ENCODE results near the gene CDC42EP5.

Gene CDC42EP5

GRCh38 chr19:54431255-54431838 is 41.7 kb downstream of the CDC42EP5 start:
- WGBS, 2 experiments (ENCODE audit: insufficient coverage in 2 of 2): 84 to 100% methylated on average over 3 to 10 of the region's 11 CpGs
- Histone ChIP-seq H3K36me3 (ENCODE audit: control insufficient read depth, insufficient read depth, low read length) (peaks cover 4% of the 10 kb centered on the region), H3K4me3 (ENCODE audit: extremely low read depth, insufficient read depth, low read length, poor library complexity, severe bottlenecking) (no peak overlapping the region), H3K27ac (ENCODE audit: low read depth, low read length, severe bottlenecking) (no peak overlapping the region), H3K4me1 (ENCODE audit: control insufficient read depth, insufficient read depth, low read length, poor library complexity, severe bottlenecking) (peaks cover 17% of the 10 kb centered on the region), H3K9me3 (ENCODE audit: control insufficient read depth, low read length) (no peaks in the 10 kb centered on the region)

GRCh38 chr19:54430306-54431254 is 42.5 kb downstream of the CDC42EP5 start:
- WGBS, 2 experiments (ENCODE audit: insufficient coverage in 2 of 2): 18 to 35% methylated on average over 12 to 25 of the region's 43 CpGs
- Histone ChIP-seq H3K9me3 (ENCODE audit: control insufficient read depth, low read length) (no peaks in the 10 kb centered on the region), H3K27ac (ENCODE audit: low read depth, low read length, severe bottlenecking) (no peak overlapping the region), H3K36me3 (ENCODE audit: control insufficient read depth, insufficient read depth, low read length) (peaks cover 4% of the 10 kb centered on the region), H3K4me1 (ENCODE audit: control insufficient read depth, insufficient read depth, low read length, poor library complexity, severe bottlenecking) (peaks cover 13% of the 10 kb centered on the region), H3K4me3 (ENCODE audit: extremely low read depth, insufficient read depth, low read length, poor library complexity, severe bottlenecking) (peak overlapping the region; percentile 36)

GRCh38 chr19:54429545-54430227 is 43.4 kb downstream of the CDC42EP5 start:
- Histone ChIP-seq H3K36me3 (ENCODE audit: control insufficient read depth, insufficient read depth, low read length) (no peaks in the 10 kb centered on the region), H3K4me1 (ENCODE audit: control insufficient read depth, insufficient read depth, low read length, poor library complexity, severe bottlenecking) (peaks cover 13% of the 10 kb centered on the region), H3K27ac (ENCODE audit: low read depth, low read length, severe bottlenecking) (no peak overlapping the region), H3K9me3 (ENCODE audit: control insufficient read depth, low read length) (no peaks in the 10 kb centered on the region), H3K4me3 (ENCODE audit: extremely low read depth, insufficient read depth, low read length, poor library complexity, severe bottlenecking) (no peak overlapping the region)
- 71 to 86% methylated on average over 6 to 9 of the region's 13 CpGs for WGBS, 2 experiments (ENCODE audit: insufficient coverage in 2 of 2)

DNA sequence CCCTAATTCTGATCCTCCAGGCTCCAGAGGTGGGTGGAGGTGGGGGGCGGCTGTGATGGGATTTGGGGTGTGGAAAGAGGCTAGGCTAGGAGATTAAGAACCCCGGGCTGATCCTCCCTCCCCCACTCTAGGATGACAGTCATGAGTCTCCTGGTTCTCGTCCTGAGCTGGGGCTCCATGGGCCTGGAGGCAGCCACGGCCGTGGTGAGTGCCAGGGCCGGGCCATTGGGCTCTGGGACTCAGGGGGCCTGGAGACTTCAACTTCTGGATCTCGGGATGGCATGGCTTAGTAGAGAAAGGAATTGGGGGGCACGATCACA is 44.0 kb downstream of the CDC42EP5 start:
- Histone ChIP-seq H3K27ac (ENCODE audit: low read depth, low read length, severe bottlenecking) (no peak overlapping the region), H3K9me3 (ENCODE audit: control insufficient read depth, low read length) (no peaks in the 10 kb centered on the region), H3K36me3 (ENCODE audit: control insufficient read depth, insufficient read depth, low read length) (no peaks in the 10 kb centered on the region), H3K4me1 (ENCODE audit: control insufficient read depth, insufficient read depth, low read length, poor library complexity, severe bottlenecking) (peaks cover 13% of the 10 kb centered on the region), H3K4me3 (ENCODE audit: extremely low read depth, insufficient read depth, low read length, poor library complexity, severe bottlenecking) (no peak overlapping the region)
- WGBS, 2 experiments (ENCODE audit: insufficient coverage in 2 of 2): 87 to 90% methylated on average over 3 to 6 of the region's 8 CpGs

DNA sequence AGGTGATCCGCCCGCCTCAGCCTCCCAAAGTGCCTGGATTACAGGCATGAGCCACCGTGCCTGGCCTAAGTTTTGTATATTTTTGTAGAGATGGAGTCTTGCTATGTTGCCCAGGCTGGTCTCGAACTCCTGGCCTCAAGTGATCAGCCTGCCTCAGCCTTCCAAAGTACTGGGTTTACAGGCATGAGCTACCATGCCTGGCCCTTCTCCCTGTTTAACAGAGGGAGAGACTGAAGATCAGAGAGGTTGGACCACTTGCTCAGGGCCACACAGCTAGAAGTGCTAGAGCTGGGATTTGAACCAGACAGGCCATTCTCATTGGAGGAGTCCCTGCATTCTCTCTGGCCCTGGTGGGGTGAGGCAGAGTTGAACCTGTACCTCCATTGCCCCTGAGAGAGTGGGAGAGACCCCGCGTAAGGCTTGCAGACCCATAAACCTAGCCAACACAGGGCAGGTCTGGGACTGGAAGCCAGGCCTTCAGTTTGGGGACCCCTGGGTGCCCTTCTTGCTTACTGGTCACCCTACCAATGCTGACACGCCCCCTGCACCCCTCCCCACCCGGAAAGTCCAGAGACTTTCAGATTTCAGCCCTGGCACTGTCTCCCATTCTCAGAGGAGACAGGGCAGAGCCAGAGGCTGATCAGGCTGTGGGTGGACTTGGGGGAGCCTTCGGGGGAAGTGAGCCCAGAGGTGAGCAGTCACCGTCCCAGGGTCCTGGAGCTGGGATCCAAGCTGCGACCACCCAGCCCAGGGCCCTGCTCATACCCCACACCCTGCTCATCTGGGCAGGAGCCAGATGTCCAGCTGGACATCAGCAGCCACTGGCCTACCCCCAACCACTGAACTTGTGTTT is 44.5 kb downstream of the CDC42EP5 start:
- H3K36me3 ChIP-seq (ENCODE audit: control insufficient read depth, insufficient read depth, low read length): no peaks in the 10 kb centered on the region
- H3K4me3 ChIP-seq (ENCODE audit: extremely low read depth, insufficient read depth, low read length, poor library complexity, severe bottlenecking): no peak overlapping the region
- H3K9me3 ChIP-seq (ENCODE audit: control insufficient read depth, low read length): no peaks in the 10 kb centered on the region
- H3K4me1 ChIP-seq (ENCODE audit: control insufficient read depth, insufficient read depth, low read length, poor library complexity, severe bottlenecking): peaks cover 13% of the 10 kb centered on the region
- WGBS, 2 experiments (ENCODE audit: insufficient coverage in 2 of 2): 95% methylated on average over 7 to 9 of the region's 11 CpGs
- no peak overlapping the region for H3K27ac ChIP-seq (ENCODE audit: low read depth, low read length, severe bottlenecking)

DNA sequence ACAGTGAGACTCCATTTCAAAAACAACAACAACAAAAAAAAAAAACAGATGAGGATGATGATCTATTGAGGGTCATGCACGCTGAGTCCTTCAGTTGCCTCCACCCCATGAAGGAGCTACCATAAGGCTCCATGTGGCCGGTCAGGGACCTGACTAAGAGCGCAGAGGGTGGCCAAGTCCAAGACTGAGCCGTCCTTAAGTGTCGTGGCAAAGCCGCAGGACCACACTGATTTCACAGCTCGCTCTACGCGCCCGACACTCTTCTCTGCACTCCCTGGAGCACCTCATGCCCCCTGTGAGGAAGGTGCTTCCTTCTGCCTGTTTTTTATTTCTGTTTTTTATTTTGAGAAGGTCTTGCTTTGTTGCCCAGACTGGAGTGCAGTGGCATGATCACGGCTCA is 45.5 kb downstream of the CDC42EP5 start:
- Histone ChIP-seq H3K4me3 (ENCODE audit: extremely low read depth, insufficient read depth, low read length, poor library complexity, severe bottlenecking) (no peak overlapping the region), H3K9me3 (ENCODE audit: control insufficient read depth, low read length) (no peaks in the 10 kb centered on the region), H3K27ac (ENCODE audit: low read depth, low read length, severe bottlenecking) (no peak overlapping the region), H3K4me1 (ENCODE audit: control insufficient read depth, insufficient read depth, low read length, poor library complexity, severe bottlenecking) (peaks cover 13% of the 10 kb centered on the region), H3K36me3 (ENCODE audit: control insufficient read depth, insufficient read depth, low read length) (no peaks in the 10 kb centered on the region)
- WGBS, 2 experiments (ENCODE audit: insufficient coverage in 2 of 2): 93 to 94% methylated on average over 7 to 10 of the region's 11 CpGs

GRCh38 chr19:54426291-54426931 is 46.7 kb downstream of the CDC42EP5 start:
- WGBS, 2 experiments (ENCODE audit: insufficient coverage in 2 of 2): 75 to 83% methylated on average over 13 to 15 of the region's 17 CpGs
- no peaks in the 10 kb centered on the region for H3K36me3 ChIP-seq (ENCODE audit: control insufficient read depth, insufficient read depth, low read length)
- no peak overlapping the region for H3K4me3 ChIP-seq (ENCODE audit: extremely low read depth, insufficient read depth, low read length, poor library complexity, severe bottlenecking)
- no peak overlapping the region for H3K27ac ChIP-seq (ENCODE audit: low read depth, low read length, severe bottlenecking)
- no peaks in the 10 kb centered on the region for H3K9me3 ChIP-seq (ENCODE audit: control insufficient read depth, low read length)
- H3K4me1 ChIP-seq (ENCODE audit: control insufficient read depth, insufficient read depth, low read length, poor library complexity, severe bottlenecking): peaks cover 13% of the 10 kb centered on the region

GRCh38 chr19:54425382-54425723 is 47.7 kb downstream of the CDC42EP5 start:
- 95 to 96% methylated on average over 4 to 5 of the region's 5 CpGs for WGBS, 2 experiments (ENCODE audit: insufficient coverage in 2 of 2)

GRCh38 chr19:54424660-54425381 is 48.3 kb downstream of the CDC42EP5 start:
- no peaks in the 10 kb centered on the region for H3K9me3 ChIP-seq (ENCODE audit: control insufficient read depth, low read length)
- H3K4me3 ChIP-seq (ENCODE audit: extremely low read depth, insufficient read depth, low read length, poor library complexity, severe bottlenecking): no peak overlapping the region
- peaks cover 9% of the 10 kb centered on the region for H3K4me1 ChIP-seq (ENCODE audit: control insufficient read depth, insufficient read depth, low read length, poor library complexity, severe bottlenecking)
- no peak overlapping the region for H3K27ac ChIP-seq (ENCODE audit: low read depth, low read length, severe bottlenecking)
- WGBS, 2 experiments (ENCODE audit: insufficient coverage in 2 of 2): 95% methylated on average over 26 to 27 of the region's 36 CpGs
- no peaks in the 10 kb centered on the region for H3K36me3 ChIP-seq (ENCODE audit: control insufficient read depth, insufficient read depth, low read length)

More at GRCh38 chr19:54425382-54425723, 47.7 kb downstream of the CDC42EP5 start:
- Histone ChIP-seq H3K9me3 (ENCODE audit: control insufficient read depth, low read length) (no peaks in the 10 kb centered on the region), H3K4me3 (ENCODE audit: extremely low read depth, insufficient read depth, low read length, poor library complexity, severe bottlenecking) (no peak overlapping the region), H3K4me1 (ENCODE audit: control insufficient read depth, insufficient read depth, low read length, poor library complexity, severe bottlenecking) (peaks cover 12% of the 10 kb centered on the region), H3K36me3 (ENCODE audit: control insufficient read depth, insufficient read depth, low read length) (no peaks in the 10 kb centered on the region), H3K27ac (ENCODE audit: low read depth, low read length, severe bottlenecking) (no peak overlapping the region)

All from mesodermal cell (in vitro differentiated cells).